ENCODE data around the gene HSPG2. TPM values are rescaled to one million over a fixed set of nuclear protein-coding genes. Genes with fewer than 3 reads are reported as not detected.

The HSPG2 gene
- total RNA-seq, 2 donors from 2014 or later, result 684 to 846 TPM

GRCh38 chr1:21937372-21938121 lies 437 bp upstream of the HSPG2 start:
- peak; percentile 13 for ATAC-seq (ENCODE audit: insufficient number of reproducible peaks, low FRiP score, low read depth)
- H3K36me3 ChIP-seq, result no peaks in the 10 kb centered on the region
- H3K27ac ChIP-seq, result peak overlapping the region; percentile 76 to 89
- no peak for TF ChIP-seq CTCF (IDR thresholded peaks at IDR 0.05)
- H3K4me3 ChIP-seq, result peak overlapping the region; percentile 71
- DNase-seq (ENCODE audit: low spot score), result no peak
- H3K9me3 ChIP-seq, result no peaks in the 10 kb centered on the region
- H3K4me1 ChIP-seq (ENCODE audit: control insufficient read depth in 1 of 2, low read depth in 2 of 2), result peaks cover 32 to 83% of the 10 kb centered on the region in 2 donors
- no peaks in the 10 kb centered on the region for H3K27me3 ChIP-seq (replicated peaks; ENCODE audit: insufficient read depth)

- ATAC-seq (ENCODE audit: insufficient number of reproducible peaks, low FRiP score, low read depth) (no peak), DNase-seq (ENCODE audit: low spot score) (no peak)
- Histone ChIP-seq H3K27ac (peak overlapping the region; percentile 95 to 99), H3K36me3 (no peaks in the 10 kb centered on the region), H3K9me3 (no peaks in the 10 kb centered on the region), H3K4me1 (ENCODE audit: control insufficient read depth in 1 of 2, low read depth in 2 of 2) (peaks cover 35 to 83% of the 10 kb centered on the region in 2 donors), H3K4me3 (peak overlapping the region; percentile 75), H3K27me3 (replicated peaks; ENCODE audit: insufficient read depth) (no peaks in the 10 kb centered on the region)
- no peak for TF ChIP-seq CTCF (IDR thresholded peaks at IDR 0.05)
Observed at GRCh38 chr1:21936366-21937031, 611 bp downstream of the HSPG2 start.

- no peak for TF ChIP-seq CTCF (IDR thresholded peaks at IDR 0.05)
- Histone ChIP-seq H3K4me1 (ENCODE audit: control insufficient read depth in 1 of 2, low read depth in 2 of 2) (peaks cover 38 to 83% of the 10 kb centered on the region in 2 donors), H3K4me3 (peak overlapping the region; percentile 75), H3K27me3 (replicated peaks; ENCODE audit: insufficient read depth) (no peaks in the 10 kb centered on the region), H3K9me3 (no peaks in the 10 kb centered on the region), H3K36me3 (no peaks in the 10 kb centered on the region), H3K27ac (peak overlapping the region; percentile 95 to 99)
- no peak for DNase-seq (ENCODE audit: low spot score)
- no peak for ATAC-seq (ENCODE audit: insufficient number of reproducible peaks, low FRiP score, low read depth)
Observed at GRCh38 chr1:21935891-21936365, 1.2 kb downstream of the HSPG2 start.

- DNase-seq (ENCODE audit: low spot score), result no peak
- H3K4me3 ChIP-seq, result peak overlapping the region; percentile 75
- H3K27ac ChIP-seq, result peak overlapping the region; percentile 95 to 99
- no peak for TF ChIP-seq CTCF (IDR thresholded peaks at IDR 0.05)
- no peaks in the 10 kb centered on the region for H3K36me3 ChIP-seq
- H3K4me1 ChIP-seq (ENCODE audit: control insufficient read depth in 1 of 2, low read depth in 2 of 2), result peaks cover 44 to 83% of the 10 kb centered on the region in 2 donors
- ATAC-seq (ENCODE audit: insufficient number of reproducible peaks, low FRiP score, low read depth), result no peak
- no peaks in the 10 kb centered on the region for H3K9me3 ChIP-seq
- no peaks in the 10 kb centered on the region for H3K27me3 ChIP-seq (replicated peaks; ENCODE audit: insufficient read depth)
Observed at GRCh38 chr1:21935393-21935804, 1.7 kb downstream of the HSPG2 start.

Measured in thoracic aorta (tissue), 2 donors.